IPS-NIHi7 (cell line): Measurements from ENCODE around the gene ZNRF3.
"Not testable (repeated sequence)": the region's sequence is repeated elsewhere in the genome, so short reads cannot be mapped to it uniquely, and the experiment has no call there.

Experiments
- DNase-seq: peaks from one replicate; pipeline ENCODE4 v3.0.0; 2012; ENCODE audit warnings: mixed read lengths; ENCODE audit errors: extremely low spot score

Gene ZNRF3

DNA sequence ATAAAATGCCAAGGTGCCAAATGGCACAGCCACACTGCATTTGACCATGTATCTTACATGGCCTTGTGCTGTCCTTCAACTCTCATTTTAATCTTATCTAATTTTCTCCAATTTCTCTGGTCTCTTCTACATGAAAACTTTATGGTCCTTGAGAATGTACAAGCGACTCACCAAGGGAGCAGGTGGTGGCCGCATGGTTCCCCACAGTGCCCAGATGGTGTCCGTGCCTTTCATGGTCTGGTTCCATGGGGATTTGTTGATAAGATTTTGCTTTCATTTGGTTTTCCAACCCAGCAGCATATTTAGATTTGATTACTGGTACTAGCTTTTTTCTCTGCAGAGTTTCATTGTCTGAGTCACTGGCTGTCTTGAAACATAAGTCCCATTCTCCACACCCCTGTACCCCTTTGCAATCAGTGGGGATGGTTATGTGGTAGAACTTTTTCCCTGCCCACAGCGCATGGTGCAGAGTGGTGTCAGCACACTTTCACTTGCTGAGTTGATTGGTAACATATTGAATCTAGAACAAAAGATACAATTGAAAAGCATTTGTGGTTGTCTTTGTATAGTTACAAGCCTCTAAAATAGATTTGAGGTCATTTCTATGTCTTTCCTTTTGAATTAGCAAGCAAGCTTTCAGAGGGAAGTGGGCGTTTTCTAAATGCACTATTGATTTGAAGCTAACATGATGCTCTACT is 24.1 kb downstream of the ZNRF3 start:
- DNase-seq: no peak

DNA sequence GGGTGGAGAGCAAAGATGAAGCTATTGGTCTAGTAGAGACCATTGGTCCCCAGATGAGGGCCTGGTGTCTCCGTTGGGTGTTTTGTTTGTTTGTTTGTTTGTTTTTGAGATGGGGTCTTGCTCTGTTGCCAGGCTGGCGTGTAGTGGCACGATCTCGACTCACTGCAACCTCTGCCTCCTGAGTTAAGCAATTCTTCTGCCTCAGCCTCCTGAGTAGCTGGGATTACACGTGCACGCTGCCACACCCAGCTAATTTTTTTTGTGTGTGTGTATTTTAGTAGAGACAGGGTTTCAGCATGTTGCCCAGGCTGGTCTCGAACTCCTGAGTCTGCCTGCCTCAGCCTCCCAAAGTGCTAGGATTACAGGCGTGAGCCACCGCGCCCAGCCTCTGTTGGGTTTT is 25.4 kb downstream of the ZNRF3 start:
- DNase-seq: not testable (repeated sequence)

DNA sequence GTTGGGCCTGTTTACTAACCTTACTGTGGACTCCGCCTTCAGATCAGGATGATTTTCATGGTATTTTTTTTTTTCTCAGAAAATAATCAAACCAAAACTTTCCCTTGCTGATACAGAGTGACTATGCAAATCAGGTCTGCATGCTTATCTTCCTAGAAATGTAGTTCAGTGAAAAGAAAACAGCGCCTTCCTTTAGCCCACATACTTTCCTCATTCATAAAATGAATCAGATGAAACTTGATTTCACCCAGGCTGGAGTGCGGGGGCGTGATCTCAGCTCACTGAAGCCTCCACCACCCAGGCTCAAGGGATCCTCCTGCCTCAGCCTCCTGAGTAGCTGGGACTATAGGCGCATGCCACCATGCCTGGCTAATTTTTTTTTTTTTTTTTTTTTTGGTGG is 26.0 kb downstream of the ZNRF3 start:
- no peak for DNase-seq

DNA sequence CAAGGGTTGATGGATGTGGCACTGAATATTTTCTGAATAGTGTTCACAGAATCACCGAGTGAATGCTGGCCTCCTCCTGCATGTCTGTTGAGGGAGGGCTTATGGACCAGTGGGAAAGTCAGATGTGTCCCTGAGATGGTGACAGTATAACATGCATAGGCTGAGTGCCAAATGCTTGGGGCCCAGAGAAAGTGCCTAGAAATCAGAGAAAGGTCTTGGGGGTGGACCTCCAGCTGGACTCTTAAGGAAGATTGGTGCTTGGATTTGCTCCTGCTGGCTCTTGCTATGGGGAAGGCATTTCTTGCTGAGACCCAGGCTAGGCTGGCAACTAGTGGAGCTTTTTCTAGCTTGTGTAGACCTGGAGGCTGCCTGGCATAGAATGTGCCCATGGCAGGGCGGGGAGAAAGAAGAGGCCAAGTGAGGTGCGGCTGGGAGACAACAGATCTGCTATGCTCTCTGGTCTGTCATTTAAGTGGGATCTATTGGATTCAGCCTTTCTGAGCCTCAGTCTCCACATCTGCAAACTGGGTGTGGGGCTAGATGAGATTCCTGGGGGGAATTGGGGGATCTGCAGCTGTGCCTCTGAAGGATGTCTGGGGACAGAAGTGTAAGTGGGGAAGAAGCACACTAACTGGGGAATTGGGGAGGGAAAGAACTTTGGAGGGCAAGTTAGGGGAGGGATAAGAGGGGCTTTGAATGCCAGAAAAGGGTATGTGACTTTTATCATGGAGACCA is 27.4 kb downstream of the ZNRF3 start:
- DNase-seq: no peak

DNA sequence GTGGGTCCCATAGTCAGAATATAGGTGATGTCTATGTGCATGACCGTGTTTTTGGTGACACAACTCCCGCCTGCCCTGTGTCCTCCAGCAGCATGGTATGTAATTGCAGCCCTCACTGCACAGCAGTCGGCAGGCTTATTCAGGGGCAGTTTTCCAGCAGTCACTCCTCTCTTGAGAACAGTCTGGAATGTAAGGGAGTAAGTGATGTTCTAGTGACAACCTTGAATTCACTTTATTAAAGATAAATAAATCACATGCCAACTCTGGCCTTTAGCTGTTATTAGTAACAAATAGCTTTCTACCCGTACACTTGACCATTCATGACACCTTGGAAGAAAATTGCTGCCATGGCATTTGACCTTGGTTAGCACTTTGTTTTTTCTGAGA is 27.9 kb downstream of the ZNRF3 start:
- no peak for DNase-seq

DNA sequence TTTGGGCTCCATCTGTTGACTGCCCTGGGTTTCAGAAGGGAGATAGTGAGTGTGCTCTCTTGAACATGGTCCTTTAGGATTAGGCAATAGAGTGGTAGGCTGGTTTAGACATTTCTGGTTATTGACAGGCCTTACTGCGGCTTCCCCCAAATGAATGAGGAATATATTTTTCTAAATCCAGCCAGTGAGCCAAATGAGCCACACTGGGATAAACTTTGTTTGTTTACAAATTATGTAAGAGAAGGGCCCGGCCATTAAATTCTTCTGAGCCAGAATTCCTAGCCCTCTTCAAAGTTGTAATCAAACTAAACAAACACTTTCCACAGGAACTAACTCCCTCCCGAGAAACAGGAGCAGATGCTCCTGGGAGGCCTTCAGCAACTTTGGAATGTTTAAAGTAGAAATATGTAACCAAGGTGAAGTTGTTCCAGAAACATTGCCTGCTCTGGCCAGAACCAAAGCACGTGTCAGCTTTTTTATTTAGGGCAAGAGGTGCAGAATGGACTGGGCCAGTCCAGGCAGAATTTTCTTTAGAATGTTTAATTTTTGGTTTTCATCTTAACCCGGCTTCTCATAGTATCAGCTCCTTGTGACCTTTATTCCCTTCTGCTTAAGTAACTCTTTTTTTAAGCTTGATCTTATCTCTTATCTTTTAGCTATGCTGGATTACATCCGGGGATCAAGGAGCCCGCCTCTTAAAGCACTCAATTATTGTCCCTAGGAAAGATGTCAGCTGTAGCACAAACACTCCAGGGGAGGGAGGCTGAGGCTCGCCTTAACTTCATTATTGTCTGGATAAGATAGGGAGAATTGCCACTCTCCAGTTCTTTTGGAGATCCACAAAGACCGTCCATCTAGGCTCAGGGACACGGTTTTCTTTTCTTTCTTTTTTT is 28.7 kb downstream of the ZNRF3 start:
- DNase-seq: no peak

DNA sequence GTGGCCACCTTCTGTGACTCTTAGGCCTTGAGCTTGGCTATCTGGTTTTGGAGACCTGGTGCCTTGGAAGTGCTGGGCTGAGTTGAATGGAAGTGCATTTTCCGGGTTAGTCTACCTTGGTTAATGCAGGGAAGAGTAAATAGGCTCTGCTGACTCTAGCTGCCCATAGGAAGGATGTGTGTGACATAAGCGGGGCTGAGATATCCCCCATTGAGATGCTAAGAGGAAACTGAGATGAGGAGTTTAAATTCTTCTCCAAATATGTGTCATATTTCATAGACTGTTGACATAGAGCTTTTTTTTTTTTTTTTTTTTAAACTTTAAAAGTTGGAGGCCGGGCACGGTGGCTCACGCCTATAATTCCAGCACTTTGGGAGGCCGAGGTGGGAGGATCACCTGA is 30.8 kb downstream of the ZNRF3 start:
- DNase-seq: no peak

DNA sequence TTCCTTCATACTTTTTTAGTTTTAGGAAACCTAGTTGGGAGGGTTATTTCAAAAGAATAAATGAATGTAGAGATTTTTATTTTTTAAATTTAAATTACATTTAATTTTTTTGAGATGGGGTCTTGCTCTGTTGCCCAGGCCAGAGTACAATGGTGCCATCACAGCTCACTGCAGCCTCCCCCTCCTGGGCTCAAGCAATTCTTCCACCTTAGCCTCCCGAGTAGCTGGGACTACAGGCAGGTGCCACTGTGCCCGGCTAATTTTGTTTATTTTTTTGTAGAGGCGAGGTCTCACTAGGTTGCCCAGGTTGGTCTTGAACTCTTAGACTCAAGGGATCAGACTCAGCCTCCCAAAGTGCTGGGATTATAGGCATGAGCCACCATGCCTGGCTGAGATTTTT is 32.6 kb downstream of the ZNRF3 start:
- DNase-seq: no peak

DNA sequence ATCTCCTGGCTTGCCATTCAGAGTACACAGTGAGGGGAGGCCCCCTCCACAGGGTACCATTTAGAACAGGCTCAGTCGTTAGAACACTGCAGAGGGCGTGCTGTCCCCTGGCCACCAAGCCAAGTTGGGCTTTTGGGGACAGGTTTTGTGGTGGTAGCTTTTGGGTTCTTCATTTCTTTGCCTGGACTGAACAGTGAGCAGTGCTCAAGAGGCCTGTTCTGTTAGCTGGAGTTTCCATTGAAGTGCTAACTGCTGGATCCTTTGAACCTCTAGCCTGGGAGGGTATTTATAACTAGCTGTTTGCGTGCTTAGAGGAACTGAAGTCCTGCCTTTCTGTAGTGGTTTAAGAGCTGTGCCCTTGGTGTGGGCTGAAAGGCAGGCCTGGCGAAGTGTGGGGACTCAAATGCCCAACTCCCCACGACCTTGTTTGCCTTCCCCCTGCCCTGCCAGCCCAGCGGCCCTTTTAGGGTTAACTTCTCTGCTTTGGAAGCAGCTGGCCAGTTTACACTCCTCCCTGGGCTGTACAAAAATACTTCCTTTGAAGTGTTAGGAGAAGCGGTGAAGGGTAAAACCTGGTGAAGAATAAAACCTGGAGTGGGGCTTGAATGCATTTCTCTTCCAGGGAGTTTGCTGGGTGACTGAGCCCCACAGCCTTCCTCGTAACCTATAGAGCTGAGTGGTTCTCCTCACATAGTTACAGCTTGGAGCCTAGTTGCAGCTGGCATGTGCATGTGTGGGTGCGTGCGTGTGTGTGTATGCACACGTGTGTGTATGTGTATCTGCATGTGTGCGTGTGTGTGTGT is 34.6 kb downstream of the ZNRF3 start:
- no peak for DNase-seq

DNA sequence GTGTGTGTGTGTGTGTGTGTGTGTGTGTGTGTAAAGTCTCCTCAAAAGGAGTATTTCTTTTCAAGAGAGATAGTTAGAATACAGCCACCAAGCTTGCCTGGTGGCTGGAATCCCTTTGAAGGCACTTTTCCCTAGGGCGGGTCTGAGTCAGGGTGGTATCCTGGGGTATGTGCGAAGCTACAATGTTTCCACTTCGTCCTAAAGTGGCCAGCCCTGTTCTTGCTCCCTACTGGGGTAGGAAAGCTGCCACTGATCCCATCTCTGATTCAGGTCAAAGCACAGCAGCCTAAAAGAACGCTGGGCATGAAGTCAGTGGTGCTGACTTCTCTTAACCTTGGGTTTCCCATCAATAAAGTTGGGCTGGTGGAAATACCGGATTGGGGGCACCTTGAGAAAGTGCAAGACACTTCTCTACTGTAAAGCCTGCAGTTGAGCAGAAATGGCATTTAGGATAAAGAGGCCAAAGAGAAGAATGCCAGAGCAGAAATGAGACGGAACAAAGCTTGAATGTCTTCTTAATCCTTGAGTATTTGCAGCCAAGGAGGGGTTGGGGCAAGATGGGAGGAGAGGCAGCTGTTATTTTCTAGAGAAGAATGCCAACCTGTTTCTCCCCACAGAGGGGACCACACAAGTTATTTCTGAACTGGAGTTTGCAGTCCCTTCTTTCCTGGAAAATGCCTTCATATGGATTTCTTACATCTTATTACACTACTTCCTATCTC is 35.3 kb downstream of the ZNRF3 start:
- DNase-seq: peak; percentile 47

DNA sequence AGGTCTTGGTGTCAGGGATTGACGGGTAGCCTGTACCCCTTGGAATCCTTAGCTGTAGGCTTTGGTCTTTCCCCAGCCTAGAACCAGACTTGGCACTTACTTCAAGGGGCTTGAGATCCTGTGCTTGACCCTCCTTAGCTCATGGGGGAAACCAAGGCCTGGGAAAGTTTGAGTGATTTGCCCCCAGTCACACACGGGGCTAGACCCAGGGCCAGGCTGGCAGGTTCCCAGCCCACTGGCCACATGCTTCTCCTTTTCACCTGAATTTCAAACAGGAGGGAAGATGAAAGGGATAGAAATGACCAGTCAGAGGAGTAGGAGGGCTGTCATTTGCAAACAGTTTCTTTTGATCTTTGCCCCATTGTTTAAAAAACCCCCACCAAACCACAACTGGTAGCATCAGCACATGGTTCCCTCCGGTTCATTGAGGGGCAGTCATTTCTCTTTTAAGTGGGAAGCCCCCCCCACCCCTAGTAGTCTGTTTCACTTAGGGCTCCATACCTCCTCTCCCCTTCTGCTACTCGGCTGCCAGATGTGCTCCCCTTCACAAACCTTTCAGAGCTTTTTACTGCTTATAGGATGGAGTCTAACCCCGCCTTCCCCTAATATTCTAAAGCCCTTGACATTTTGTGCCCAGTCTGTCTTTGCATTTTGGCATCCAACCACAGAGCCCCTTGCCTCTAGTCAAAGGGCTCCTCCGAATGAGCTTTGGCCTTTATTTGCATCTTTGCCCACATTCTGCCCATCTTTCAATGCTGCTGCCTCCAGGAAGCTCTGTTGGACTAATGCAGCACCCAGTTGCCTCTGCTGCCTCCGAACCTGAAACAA is 37.6 kb downstream of the ZNRF3 start:
- DNase-seq: no peak

DNA sequence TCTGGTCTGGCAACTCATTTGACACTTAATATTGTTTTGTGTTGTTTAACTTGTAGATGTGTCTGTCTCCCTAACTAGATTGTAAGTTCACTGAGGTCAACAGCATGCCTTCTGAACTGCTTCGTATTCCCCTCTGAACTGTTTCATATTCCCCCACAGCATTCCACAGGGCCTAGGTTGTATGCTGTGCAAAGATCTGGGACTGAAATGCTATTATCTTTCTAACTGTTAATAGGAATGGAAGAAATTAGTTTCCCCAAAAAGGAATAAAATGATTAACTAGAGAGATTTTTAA is 38.2 kb downstream of the ZNRF3 start:
- no peak for DNase-seq

DNA sequence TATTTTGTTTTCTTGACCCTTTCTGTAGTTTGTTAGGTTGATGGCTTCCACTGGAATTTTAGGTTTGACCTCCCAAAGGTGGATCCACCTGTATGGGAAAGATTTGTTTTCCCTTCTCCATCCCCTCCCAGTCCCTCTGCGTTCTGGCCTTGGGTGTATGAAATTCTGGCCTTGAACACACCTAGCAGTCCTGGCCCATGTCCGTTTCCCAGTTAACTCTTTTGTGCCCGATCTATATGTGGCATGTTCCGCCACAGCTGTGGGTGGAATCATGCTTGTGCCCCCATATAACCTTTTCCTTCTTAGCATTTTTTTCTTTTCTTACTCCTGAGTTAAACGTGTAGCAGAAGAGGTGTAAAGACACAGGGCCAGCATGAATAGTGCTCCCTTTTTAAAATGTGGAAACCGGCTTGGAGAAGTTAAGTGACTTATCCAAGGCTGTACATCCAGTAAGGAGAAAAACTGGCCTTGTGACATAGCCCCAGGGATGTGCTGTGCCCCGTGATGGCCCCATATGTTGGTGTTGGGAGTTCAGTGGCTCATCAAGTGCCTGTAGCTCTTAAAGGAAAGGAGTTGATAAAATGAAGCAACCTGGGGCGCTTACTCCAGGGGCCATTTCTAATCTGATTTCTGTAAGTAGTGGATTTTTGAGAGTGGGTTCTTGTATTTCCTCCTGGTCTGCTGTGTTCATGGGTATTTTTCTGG is 39.3 kb downstream of the ZNRF3 start:
- no peak for DNase-seq

DNA sequence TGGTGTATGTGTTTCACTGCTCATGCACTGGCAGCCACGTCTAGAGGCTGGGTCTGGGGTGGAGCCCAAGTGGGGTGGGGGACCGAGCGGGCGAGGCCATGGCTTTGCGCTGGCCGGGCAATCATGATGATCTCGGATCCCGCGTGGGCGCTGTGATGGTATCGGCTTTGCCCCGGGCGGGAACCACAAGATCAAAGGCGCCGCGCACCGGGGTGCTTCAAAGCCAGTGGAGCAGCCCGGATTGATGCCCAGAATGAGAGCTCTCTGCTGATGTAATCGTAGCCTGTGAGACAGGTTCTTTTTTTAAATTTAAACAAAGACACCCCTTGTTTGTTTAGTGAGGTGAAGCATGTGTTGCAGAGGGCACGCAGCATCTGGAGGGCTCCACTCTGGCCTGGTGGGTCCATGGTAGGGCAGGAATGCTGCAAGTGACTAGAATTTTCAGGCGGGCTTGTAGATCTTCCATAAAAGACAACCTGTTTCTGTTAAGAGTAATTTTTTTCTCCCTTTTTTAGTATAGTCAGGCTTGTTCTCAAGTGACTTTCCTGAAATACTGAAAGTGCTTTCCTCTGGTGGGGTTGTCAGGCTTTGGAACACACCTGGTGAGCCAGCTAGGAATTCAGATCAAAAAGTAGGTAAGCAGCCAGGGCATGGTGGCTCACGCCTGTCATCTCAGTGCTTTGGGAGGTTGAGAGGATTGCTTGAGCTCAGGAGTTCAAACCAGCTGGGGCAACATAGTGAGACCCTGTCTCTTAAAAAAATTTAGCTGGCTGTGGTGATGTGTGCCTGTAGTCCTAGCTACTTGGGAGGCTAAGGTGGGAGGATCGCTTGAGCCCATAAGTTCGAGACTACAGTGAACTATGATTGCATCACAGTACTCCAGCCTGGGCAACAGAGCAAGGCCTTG is 40.7 kb downstream of the ZNRF3 start:
- DNase-seq: no peak

DNA sequence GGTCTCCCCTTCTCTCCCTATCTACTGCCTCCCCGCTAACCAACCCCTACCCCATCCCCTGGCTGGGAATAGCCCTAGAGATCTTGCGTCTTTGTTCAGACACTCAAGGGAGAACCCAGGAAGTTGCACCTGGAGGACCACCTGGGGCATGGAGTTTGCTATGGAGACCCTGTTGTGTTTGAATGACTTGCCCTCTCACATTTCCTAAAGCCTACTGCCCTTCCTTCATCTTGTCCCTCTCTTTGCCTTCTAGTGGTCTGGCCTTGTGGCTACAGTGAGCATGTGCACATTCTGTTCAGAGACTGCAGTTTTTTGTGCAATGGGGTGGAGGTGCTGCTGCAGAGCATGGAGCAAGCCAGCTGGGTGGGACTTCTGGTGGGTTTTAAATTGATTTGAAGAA is 42.5 kb downstream of the ZNRF3 start:
- DNase-seq: no peak

DNA sequence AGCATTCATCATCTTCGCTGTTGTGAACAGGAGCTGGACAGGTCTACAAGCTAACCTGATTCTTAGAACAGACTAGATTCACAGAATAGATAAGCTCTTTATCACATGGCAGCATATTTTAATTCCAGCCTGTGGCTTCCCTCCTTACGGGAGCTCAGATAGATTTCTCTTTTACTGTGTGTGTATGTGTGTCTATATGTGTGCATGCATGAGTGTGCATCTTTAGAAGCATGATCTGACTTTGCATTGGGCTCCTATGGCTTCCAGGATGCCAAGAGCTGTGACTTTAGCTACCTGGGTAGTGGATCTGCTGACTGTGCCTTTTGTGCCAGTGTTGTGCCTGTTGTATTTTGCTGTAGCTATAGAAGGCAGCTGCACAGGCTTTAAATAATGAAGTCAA is 44.3 kb downstream of the ZNRF3 start:
- DNase-seq: no peak

DNA sequence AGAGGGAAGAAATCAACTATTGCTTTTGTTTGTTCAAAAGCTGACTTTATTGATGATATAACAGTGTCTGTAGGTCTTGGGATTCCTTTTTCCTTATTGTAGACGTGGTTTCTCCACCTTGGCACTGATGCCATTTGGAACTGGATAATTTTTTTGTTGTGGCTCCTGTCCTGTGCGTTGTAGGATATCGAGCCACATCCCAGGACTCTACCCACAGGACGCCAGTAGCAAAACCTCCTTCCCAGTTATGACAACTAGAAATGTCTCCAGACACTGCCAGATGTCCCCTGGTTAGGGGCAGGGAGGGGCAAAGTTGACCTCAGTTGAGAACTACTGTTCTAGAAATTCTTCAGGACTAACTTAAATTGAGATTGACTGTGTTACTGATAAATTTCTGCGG is 45.8 kb downstream of the ZNRF3 start:
- no peak for DNase-seq

DNA sequence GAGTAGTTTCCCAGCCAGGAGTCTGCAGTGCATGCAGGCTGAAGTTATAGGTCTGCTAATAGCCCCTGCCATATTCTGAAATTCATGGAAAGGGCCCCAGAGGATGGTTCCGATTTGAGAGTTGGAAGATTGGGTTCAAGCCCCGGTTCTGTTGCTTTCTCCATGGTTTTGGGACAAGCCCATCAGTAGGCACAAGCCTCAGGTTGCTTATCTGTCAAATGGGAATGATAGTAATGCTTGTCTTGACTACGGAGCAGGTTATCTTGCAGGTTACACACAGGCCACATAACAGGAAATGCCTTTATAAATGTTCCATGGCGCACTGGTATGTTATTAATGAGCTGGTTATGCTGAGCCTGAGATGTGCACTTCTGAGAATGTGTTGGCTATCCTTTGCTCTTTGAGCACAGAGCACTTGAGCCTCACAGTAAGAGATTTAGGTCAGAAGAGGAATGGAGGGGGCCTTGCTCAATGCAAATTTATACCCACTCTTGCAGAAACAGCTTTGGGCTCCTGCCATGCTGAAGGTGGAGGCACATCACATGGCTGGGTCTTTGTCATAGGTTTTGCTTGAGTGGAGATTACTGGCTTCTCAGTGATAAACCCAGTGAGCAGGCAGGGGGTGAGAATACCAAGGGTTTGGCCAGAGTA is 47.1 kb downstream of the ZNRF3 start:
- DNase-seq: no peak
